Left lung (tissue), 10 donors: ENCODE results near the gene ALK. TPM values are rescaled to one million over a fixed set of nuclear protein-coding genes. Genes with fewer than 3 reads are reported as not detected.

ENCODE experiments used
- ATAC-seq: fragments of 200-7000 bp; cut with Tn5 transposase; one replicate; pipeline ENCODE4 v1.9.1; 2020; ENCODE audit warnings: moderate library complexity
- DNase-seq, 4 donors: peaks; one replicate each; pipeline ENCODE4 v3.0.0-alpha.2; 2013 to 2020
- H3K27ac ChIP-seq, 2 donors: fragments of 200-600 bp; sonication (generic) in 1 of 2; one replicate each; pipeline versions ENCODE4 v1.5.0 to v1.8.0; 2020 to 2021
- H3K27me3 ChIP-seq, 2 donors: fragments of 200-600 bp; sonication (generic) in 1 of 2; one replicate each; pipeline versions ENCODE4 v1.5.0 to v1.8.0; 2020 to 2021
- H3K36me3 ChIP-seq, 2 donors: fragments of 200-600 bp; sonication (generic) in 1 of 2; one replicate each; pipeline versions ENCODE4 v1.5.0 to v1.8.0; 2020 to 2021
- H3K4me1 ChIP-seq, 2 donors: fragments of 200-600 bp; one replicate each; pipeline ENCODE4 v1.8.0; 2021
- H3K4me3 ChIP-seq, 2 donors: fragments of 200-600 bp; sonication (generic) in 1 of 2; one replicate each; pipeline versions ENCODE4 v1.5.0 to v1.8.0; 2020 to 2021; ENCODE audit warnings: mild to moderate bottlenecking in 1 of 2
- H3K9me3 ChIP-seq, 2 donors: fragments of 200-600 bp; sonication (generic) in 1 of 2; one replicate each; pipeline versions ENCODE4 v1.5.0 to v1.8.0; 2020 to 2021
- intact Hi-C, 2 donors: fragments of 100-400 bp; cut with DNase I; formaldehyde crosslinking; loops; one replicate each; pipeline versions ENCODE4 v1.11.2 to v1.14.2; 2022
- polyA plus RNA-seq, 6 donors: library from polyadenylated mRNA; unstranded; fragments of 120-200 nt; gene quantifications; one replicate each; pipeline ENCODE4 v1.2.1, GENCODE V29; 2013; ENCODE audit not compliant: insufficient read length in 6 of 6
- total RNA-seq, 2 donors: library from RNA; stranded (reverse); fragmentation: NEBNext Ultra II Directional; extraction: Animal tissue kit (Norgen Biotek cat#: 25700); gene quantifications; one replicate each; pipeline ENCODE4 v1.2.1, GENCODE V29; 2021
- TF ChIP-seq, protein P1 (sequence below), 2 donors: fragments of 200-600 bp; sonication (generic) in 1 of 2; IDR thresholded peaks; one replicate each; pipeline versions ENCODE4 v1.5.0 to v1.8.0; 2021; ENCODE audit warnings: antibody characterized with exemption in 2 of 2
- donor health status: DM: no; HTN: yes; CAD: no.
- donor health status: DM: no; HTN: no; CAD: no.

ALK gene
- total and polyA plus RNA-seq, 8 donors, result 0.06 to 0.70 (median 0.12) TPM; not detected in 2

GRCh38 chr2:29155578-29155977, 765.8 kb downstream of the ALK start:
- Histone ChIP-seq H3K9me3 (no peaks in the 10 kb centered on the region), H3K4me3 (no peak overlapping the region), H3K27me3 (no peaks in the 10 kb centered on the region), H3K36me3 (peaks cover 0 to 62% of the 10 kb centered on the region in 2 donors), H3K27ac (no peak overlapping the region), H3K4me1 (no peaks in the 10 kb centered on the region)
- TF ChIP-seq, protein P1, sequence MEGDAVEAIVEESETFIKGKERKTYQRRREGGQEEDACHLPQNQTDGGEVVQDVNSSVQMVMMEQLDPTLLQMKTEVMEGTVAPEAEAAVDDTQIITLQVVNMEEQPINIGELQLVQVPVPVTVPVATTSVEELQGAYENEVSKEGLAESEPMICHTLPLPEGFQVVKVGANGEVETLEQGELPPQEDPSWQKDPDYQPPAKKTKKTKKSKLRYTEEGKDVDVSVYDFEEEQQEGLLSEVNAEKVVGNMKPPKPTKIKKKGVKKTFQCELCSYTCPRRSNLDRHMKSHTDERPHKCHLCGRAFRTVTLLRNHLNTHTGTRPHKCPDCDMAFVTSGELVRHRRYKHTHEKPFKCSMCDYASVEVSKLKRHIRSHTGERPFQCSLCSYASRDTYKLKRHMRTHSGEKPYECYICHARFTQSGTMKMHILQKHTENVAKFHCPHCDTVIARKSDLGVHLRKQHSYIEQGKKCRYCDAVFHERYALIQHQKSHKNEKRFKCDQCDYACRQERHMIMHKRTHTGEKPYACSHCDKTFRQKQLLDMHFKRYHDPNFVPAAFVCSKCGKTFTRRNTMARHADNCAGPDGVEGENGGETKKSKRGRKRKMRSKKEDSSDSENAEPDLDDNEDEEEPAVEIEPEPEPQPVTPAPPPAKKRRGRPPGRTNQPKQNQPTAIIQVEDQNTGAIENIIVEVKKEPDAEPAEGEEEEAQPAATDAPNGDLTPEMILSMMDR (IDR thresholded peaks at IDR 0.05), result no peak
- DNase-seq (no peak), ATAC-seq (no peak)
- intact Hi-C loops, result no loop called here

DNA sequence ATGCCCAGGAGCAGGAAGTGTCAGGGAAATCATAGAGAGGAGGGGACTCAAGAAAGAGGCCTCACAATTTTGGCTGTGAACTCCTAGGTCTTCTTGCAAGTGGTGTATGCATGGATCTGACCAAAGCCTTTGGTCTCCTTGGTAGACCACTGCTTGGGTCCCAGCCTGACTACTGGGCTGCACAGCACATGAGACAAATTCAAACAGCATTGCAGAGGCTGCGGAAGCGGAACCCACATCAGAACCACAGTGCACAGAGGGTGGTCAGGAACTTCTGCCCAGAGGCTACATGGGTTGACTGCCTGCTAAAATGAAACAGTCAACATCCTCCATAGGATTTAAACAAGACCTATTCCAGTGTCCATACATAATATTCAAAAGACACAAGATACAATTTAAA, 766.8 kb downstream of the ALK start:
- Histone ChIP-seq H3K36me3 (peaks cover 0 to 57% of the 10 kb centered on the region in 2 donors), H3K27ac (no peak overlapping the region), H3K9me3 (no peaks in the 10 kb centered on the region), H3K4me3 (no peak overlapping the region), H3K4me1 (no peaks in the 10 kb centered on the region), H3K27me3 (no peaks in the 10 kb centered on the region)
- intact Hi-C loops, result no loop called here
- DNase-seq (no peak), ATAC-seq (no peak)
- TF ChIP-seq, protein P1 (IDR thresholded peaks at IDR 0.05), result no peak

DNA sequence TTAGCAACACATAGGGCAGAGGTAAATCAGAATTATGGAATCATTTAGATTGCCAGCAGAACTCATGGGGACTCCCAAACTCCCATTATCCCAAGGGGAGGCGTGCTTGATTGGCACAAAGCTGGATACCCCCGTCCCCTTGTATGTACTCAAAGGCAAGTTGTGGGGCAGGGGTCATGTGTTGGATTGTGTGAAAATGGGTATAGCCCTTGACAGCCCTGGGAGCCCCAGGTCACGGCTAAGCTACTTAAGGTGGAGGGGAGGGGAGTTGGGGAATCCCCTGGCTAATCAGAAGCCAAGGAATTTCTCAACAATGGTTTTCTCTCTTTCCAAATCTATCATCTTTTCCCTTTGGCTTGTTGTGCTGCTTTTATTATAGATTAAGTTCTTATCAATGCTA, 773.4 kb downstream of the ALK start:
- Histone ChIP-seq H3K27ac (no peak overlapping the region), H3K9me3 (no peaks in the 10 kb centered on the region), H3K4me1 (no peaks in the 10 kb centered on the region), H3K4me3 (no peak overlapping the region), H3K27me3 (no peaks in the 10 kb centered on the region), H3K36me3 (peaks cover 0 to 38% of the 10 kb centered on the region in 2 donors)
- ATAC-seq (no peak), DNase-seq (no peak)
- intact Hi-C loops, result no loop called here
- TF ChIP-seq, protein P1 (IDR thresholded peaks at IDR 0.05), result no peak

GRCh38 chr2:29146197-29146596, 775.2 kb downstream of the ALK start:
- Histone ChIP-seq H3K27ac (no peak overlapping the region), H3K4me3 (no peak overlapping the region), H3K4me1 (no peaks in the 10 kb centered on the region), H3K36me3 (peaks cover 0 to 33% of the 10 kb centered on the region in 2 donors), H3K27me3 (no peaks in the 10 kb centered on the region), H3K9me3 (no peaks in the 10 kb centered on the region)
- DNase-seq (peak in 1 of 4 donors; percentile 2), ATAC-seq (no peak)
- TF ChIP-seq, protein P1 (IDR thresholded peaks at IDR 0.05), result no peak
- intact Hi-C loops, result no loop called here

- DNase-seq (no peak), ATAC-seq (no peak)
- TF ChIP-seq, protein P1 (IDR thresholded peaks at IDR 0.05), result no peak
- Histone ChIP-seq H3K4me1 (no peaks in the 10 kb centered on the region), H3K27ac (no peak overlapping the region), H3K9me3 (peaks cover 0 to 3% of the 10 kb centered on the region in 2 donors), H3K4me3 (no peak overlapping the region), H3K36me3 (peaks cover 0 to 33% of the 10 kb centered on the region in 2 donors), H3K27me3 (no peaks in the 10 kb centered on the region)
- intact Hi-C loops, result no loop called here
Observed at GRCh38 chr2:29143657-29144056, 777.7 kb downstream of the ALK start.

Other genes starting within 250 kb of the ALK start
- 100 to 1,000 TPM in 1 of 2 donors, 10 to 100 TPM in 1; 58.5 to 118 TPM for gene YPEL5, start 225.4 kb upstream of the ALK start, total RNA-seq
- 100 to 1,000 TPM in 2 of 6 donors, 10 to 100 TPM in 4; 89.4 to 110 (median 95.3) TPM for gene YPEL5, start 225.4 kb upstream of the ALK start, polyA plus RNA-seq